Parathyroid adenoma (tissue), 2 donors: ENCODE results near the gene CCDC187.

Experiments used
- H2AFZ ChIP-seq: fragments of 300-600 bp; sonication (generic); one replicate; pipeline ENCODE4 v1.7.0; 2017; ENCODE audit warnings: antibody characterized with exemption, mild to moderate bottlenecking
- H3K27ac ChIP-seq: fragments of 300-600 bp; sonication (generic); one replicate; pipeline ENCODE4 v1.7.0; 2017
- H3K27me3 ChIP-seq: fragments of 300-600 bp; sonication (generic); one replicate; pipeline ENCODE4 v1.7.0; 2017; ENCODE audit warnings: low read length; ENCODE audit not compliant: control insufficient read depth, insufficient read depth
- H3K36me3 ChIP-seq: fragments of 300-600 bp; sonication (generic); one replicate; pipeline ENCODE4 v1.7.0; 2017; ENCODE audit warnings: low read length; ENCODE audit not compliant: control insufficient read depth, insufficient read depth
- H3K4me1 ChIP-seq: fragments of 300-600 bp; sonication (generic); one replicate; pipeline ENCODE4 v1.7.0; 2017; ENCODE audit warnings: control low read depth
- H3K4me2 ChIP-seq: fragments of 300-600 bp; sonication (generic); one replicate; pipeline ENCODE4 v1.7.0; 2017; ENCODE audit warnings: low read length
- H3K4me3 ChIP-seq: fragments of 300-600 bp; sonication (generic); one replicate; pipeline ENCODE4 v1.7.0; 2017; ENCODE audit warnings: low read depth, low read length
- H3K79me2 ChIP-seq: fragments of 300-600 bp; sonication (generic); one replicate; pipeline ENCODE4 v1.7.0; 2017; ENCODE audit warnings: control low read depth
- H3K9ac ChIP-seq: fragments of 300-600 bp; sonication (generic); one replicate; pipeline ENCODE4 v1.7.0; 2017; ENCODE audit warnings: mild to moderate bottlenecking
- H3K9me3 ChIP-seq: fragments of 300-600 bp; sonication (generic); one replicate; pipeline ENCODE4 v1.7.0; 2017; ENCODE audit warnings: low read length; ENCODE audit not compliant: control insufficient read depth
- CTCF ChIP-seq: fragments of 300-600 bp; sonication (generic); IDR thresholded peaks from one replicate; pipeline ENCODE4 v1.7.0; 2017; ENCODE audit warnings: antibody characterized with exemption, mild to moderate bottlenecking
- donor health status: primary hyperparathyroidism.

The CCDC187 gene

GRCh38 chr9:136328011-136328621 lies 24.2 kb upstream of the CCDC187 start:
- H3K4me3 ChIP-seq = peak overlapping the region; percentile 38
- H3K9me3 ChIP-seq = no peaks in the 10 kb centered on the region
- no peak for TF ChIP-seq CTCF
- H3K27ac ChIP-seq = no peak overlapping the region
- no peaks in the 10 kb centered on the region for H3K27me3 ChIP-seq
- no peaks in the 10 kb centered on the region for H3K79me2 ChIP-seq
- H2AFZ ChIP-seq = no peak overlapping the region
- no peak overlapping the region for H3K9ac ChIP-seq
- no peaks in the 10 kb centered on the region for H3K36me3 ChIP-seq
- peak overlapping the region; percentile 87 for H3K4me2 ChIP-seq
- no peaks in the 10 kb centered on the region for H3K4me1 ChIP-seq

GRCh38 chr9:136327304-136327974 lies 23.5 kb upstream of the CCDC187 start, which contains the start of gene GPSM1:
TSS of gene GPSM1 (plus strand) at chr9:136327539. CDS start at chr9:136327696, 157 bp downstream.
- H3K4me2 ChIP-seq = peak within 1 kb of the TSS; percentile 87
- no peaks in the 10 kb centered on the region for H3K9me3 ChIP-seq
- H2AFZ ChIP-seq = peak within 1 kb of the TSS; percentile 66
- no peak within 1 kb of the TSS for H3K9ac ChIP-seq
- no peaks in the 10 kb centered on the region for H3K36me3 ChIP-seq
- no peak for TF ChIP-seq CTCF
- H3K79me2 ChIP-seq = no peaks in the 10 kb centered on the region
- H3K27me3 ChIP-seq = no peaks in the 10 kb centered on the region
- peak within 1 kb of the TSS; percentile 38 for H3K4me3 ChIP-seq
- H3K4me1 ChIP-seq = no peaks in the 10 kb centered on the region
- H3K27ac ChIP-seq = no peak within 1 kb of the TSS

GRCh38 chr9:136326761-136327303 lies 22.9 kb upstream of the CCDC187 start:
- peak overlapping the region; percentile 62 for H3K4me2 ChIP-seq
- no peaks in the 10 kb centered on the region for H3K4me1 ChIP-seq
- TF ChIP-seq CTCF = no peak
- peak overlapping the region; percentile 22 for H3K4me3 ChIP-seq
- H3K79me2 ChIP-seq = no peaks in the 10 kb centered on the region
- H3K27me3 ChIP-seq = no peaks in the 10 kb centered on the region
- H3K9ac ChIP-seq = no peak overlapping the region
- H2AFZ ChIP-seq = peak overlapping the region; percentile 66
- no peaks in the 10 kb centered on the region for H3K9me3 ChIP-seq
- no peak overlapping the region for H3K27ac ChIP-seq
- no peaks in the 10 kb centered on the region for H3K36me3 ChIP-seq

- TF ChIP-seq CTCF = no peak
- Histone ChIP-seq H3K9ac (no peak overlapping the region), H3K27me3 (no peaks in the 10 kb centered on the region), H2AFZ (no peak overlapping the region), H3K4me2 (no peak overlapping the region), H3K79me2 (no peaks in the 10 kb centered on the region), H3K27ac (no peak overlapping the region), H3K4me1 (no peaks in the 10 kb centered on the region), H3K9me3 (no peaks in the 10 kb centered on the region), H3K4me3 (no peak overlapping the region), H3K36me3 (no peaks in the 10 kb centered on the region)
Measured at GRCh38 chr9:136326061-136326760, 22.3 kb upstream of the CCDC187 start.
